Thyroid gland (tissue), 4 donors: ENCODE results near the gene NR4A3.

Source experiments
- POLR2A ChIP-seq, 2 donors: fragments of 450-650 bp; IDR thresholded peaks; one replicate each; pipeline ENCODE4 v1.6.1; 2017; ENCODE audit warnings: antibody characterized with exemption in 2 of 2, mild to moderate bottlenecking in 2 of 2, moderate library complexity in 1 of 2
- TF ChIP-seq, protein P1 (sequence below), 6 experiments: fragments of 200-600 bp in 3 of 6; fragments of 450-650 bp in 3 of 6; sonication (generic) in 3 of 6; IDR thresholded peaks; one replicate each; pipeline ENCODE4 v1.5.1; 2016 to 2019; ENCODE audit warnings: antibody characterized with exemption in 6 of 6, mild to moderate bottlenecking in 2 of 6, inconsistent platforms in 1 of 6, moderate library complexity in 1 of 6

DNA sequence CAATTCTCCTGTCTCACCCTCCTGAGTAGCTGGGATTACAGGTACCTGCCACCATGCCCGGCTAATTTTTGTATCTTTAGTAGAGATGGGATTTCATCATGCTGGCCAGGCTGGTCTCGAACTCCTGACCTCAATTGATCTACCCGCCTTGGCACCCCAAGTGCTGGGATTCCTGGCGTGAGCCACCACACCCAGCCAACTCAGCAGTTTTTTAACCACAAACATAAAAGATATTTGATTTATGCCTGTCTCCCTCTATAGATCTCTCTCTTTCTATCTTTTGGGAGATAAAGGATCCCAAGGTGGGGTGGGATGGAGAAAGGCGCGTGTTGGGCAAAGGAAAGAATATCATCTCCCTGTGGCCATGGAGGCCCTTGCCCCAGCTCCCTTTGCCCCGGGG is 26.8 kb downstream of the NR4A3 start:
- TF ChIP-seq, protein P1, sequence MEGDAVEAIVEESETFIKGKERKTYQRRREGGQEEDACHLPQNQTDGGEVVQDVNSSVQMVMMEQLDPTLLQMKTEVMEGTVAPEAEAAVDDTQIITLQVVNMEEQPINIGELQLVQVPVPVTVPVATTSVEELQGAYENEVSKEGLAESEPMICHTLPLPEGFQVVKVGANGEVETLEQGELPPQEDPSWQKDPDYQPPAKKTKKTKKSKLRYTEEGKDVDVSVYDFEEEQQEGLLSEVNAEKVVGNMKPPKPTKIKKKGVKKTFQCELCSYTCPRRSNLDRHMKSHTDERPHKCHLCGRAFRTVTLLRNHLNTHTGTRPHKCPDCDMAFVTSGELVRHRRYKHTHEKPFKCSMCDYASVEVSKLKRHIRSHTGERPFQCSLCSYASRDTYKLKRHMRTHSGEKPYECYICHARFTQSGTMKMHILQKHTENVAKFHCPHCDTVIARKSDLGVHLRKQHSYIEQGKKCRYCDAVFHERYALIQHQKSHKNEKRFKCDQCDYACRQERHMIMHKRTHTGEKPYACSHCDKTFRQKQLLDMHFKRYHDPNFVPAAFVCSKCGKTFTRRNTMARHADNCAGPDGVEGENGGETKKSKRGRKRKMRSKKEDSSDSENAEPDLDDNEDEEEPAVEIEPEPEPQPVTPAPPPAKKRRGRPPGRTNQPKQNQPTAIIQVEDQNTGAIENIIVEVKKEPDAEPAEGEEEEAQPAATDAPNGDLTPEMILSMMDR (IDR thresholded peaks at IDR 0.05): no peak
- TF ChIP-seq POLR2A (IDR thresholded peaks at IDR 0.05): no peak
